ENCODE measurements around the gene PPP1R1A.

- TF ChIP-seq POLR2A (IDR thresholded peaks at IDR 0.05) (no peak), CTCF (IDR thresholded peaks at IDR 0.05) (no peak), POLR2AphosphoS5 (IDR thresholded peaks at IDR 0.05) (no peak), EP300 (IDR thresholded peaks at IDR 0.05) (no peak)
Measured at GRCh38 chr12:54546511-54546910, 41.9 kb downstream of the PPP1R1A start.
